22Rv1 (cell line): ENCODE data around the gene LTBP2.

Source experiments
- CTCF ChIP-seq: fragments of 450-650 bp; IDR thresholded peaks from 2 replicates; pipeline ENCODE4 v1.5.1; 2017; ENCODE audit warnings: mild to moderate bottlenecking
- ZFX ChIP-seq: fragments of 450-650 bp; IDR thresholded peaks from 2 replicates; pipeline ENCODE4 v1.6.1; 2017; ENCODE audit warnings: antibody characterized with exemption, borderline replicate concordance

GRCh38 chr14:74620497-74620921 is 8.5 kb upstream of the LTBP2 start:
- TF ChIP-seq CTCF, result no peak
- TF ChIP-seq ZFX, result no peak
